GM23338 (cell line): Measurements from ENCODE around the gene ARHGAP32.

Source experiments
- CTCF ChIP-seq, 2 experiments: fragments of 200-600 bp in 1 of 2; sonication (generic) in 1 of 2; conservative IDR thresholded peaks; 2 replicates each; pipeline versions ENCODE4 v1.5.1 to v1.6.1; 2016 to 2017; ENCODE audit warnings: antibody characterized with exemption in 2 of 2, low read depth in 2 of 2, mild to moderate bottlenecking in 2 of 2, moderate library complexity in 1 of 2
- ETS1 ChIP-seq: IDR thresholded peaks from 2 replicates; pipeline ENCODE4 v1.6.1; 2016; ENCODE audit warnings: antibody characterized with exemption
- EZH2 ChIP-seq: fragments of 200-600 bp; sonication (generic); IDR thresholded peaks from one replicate; pipeline ENCODE4 v1.8.0; 2017; ENCODE audit warnings: antibody characterized with exemption, mild to moderate bottlenecking, low read depth; ENCODE audit not compliant: unreplicated experiment
- EZH2phosphoT487 ChIP-seq: fragments of 200-600 bp; sonication (generic); IDR thresholded peaks from one replicate; pipeline ENCODE4 v1.8.1; 2018; ENCODE audit warnings: antibody characterized with exemption; ENCODE audit not compliant: unreplicated experiment
- JUNB ChIP-seq: IDR thresholded peaks from one replicate; pipeline ENCODE4 v1.6.1; 2016; ENCODE audit warnings: antibody characterized with exemption; ENCODE audit not compliant: unreplicated experiment
- POLR2AphosphoS5 ChIP-seq: IDR thresholded peaks from 2 replicates; pipeline ENCODE4 v1.6.1; 2016; ENCODE audit warnings: antibody characterized with exemption, low read depth
- REST ChIP-seq: IDR thresholded peaks from one replicate; pipeline ENCODE4 v1.6.1; 2018; ENCODE audit warnings: antibody characterized with exemption; ENCODE audit not compliant: unreplicated experiment
- ZNF331 ChIP-seq: fragments of 250-450 bp; sonication (Bioruptor Pico); IDR thresholded peaks from 2 replicates; pipeline ENCODE4 v1.5.0; 2020; ENCODE audit warnings: low read depth, mild to moderate bottlenecking, moderate library complexity

GRCh38 chr11:129048911-129049310 lies 143.2 kb downstream of the ARHGAP32 start:
- no peak for TF ChIP-seq EZH2
- TF ChIP-seq CTCF (conservative IDR thresholded peaks at IDR 0.05; ENCODE audit: low read depth in 2 of 2) = no peak
- no peak for TF ChIP-seq JUNB
- TF ChIP-seq POLR2AphosphoS5 = no peak
- TF ChIP-seq EZH2phosphoT487 = no peak
- no peak for TF ChIP-seq REST
- TF ChIP-seq ZNF331 = no peak
- TF ChIP-seq ETS1 = no peak
